Stimulated activated CD8-positive, alpha-beta memory T cell treated with anti-CD3 and anti-CD28 coated beads, Interleukin-4, amount 100 ng/mL, for 48 hours (primary cell): ENCODE measurements around the gene TAF3.

Experiments
- DNase-seq: peaks from one replicate; pipeline ENCODE4 v3.0.0-alpha.2; 2020

The TAF3 gene

GRCh38 chr10:7887174-7887816 is 69.0 kb downstream of the TAF3 start:
- no peak for DNase-seq

GRCh38 chr10:7889947-7890542 is 71.7 kb downstream of the TAF3 start:
- DNase-seq: no peak

DNA sequence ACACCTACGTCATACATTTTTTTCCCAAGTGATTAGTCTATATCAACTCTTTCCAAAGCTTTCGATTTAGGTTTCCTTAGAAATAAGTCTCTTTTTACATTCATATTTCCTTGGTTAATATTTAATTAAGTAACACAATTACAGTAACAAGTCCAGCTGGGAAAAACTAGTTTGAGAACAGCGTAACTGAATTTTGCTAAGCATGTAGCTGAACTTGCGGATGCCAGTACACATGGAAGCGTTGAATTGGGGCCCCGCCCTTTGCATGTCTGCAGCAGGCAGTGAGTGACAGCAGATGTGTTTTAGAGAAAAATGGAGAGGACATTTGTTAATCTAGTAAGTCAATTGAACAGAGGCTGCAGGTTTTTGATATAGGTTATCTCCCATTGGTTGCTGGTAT is 72.5 kb downstream of the TAF3 start:
- no peak for DNase-seq

GRCh38 chr10:7891634-7892033 is 73.3 kb downstream of the TAF3 start:
- DNase-seq: no peak

- DNase-seq: no peak
These were observed 73.8 kb downstream of the TAF3 start for GRCh38 chr10:7892146-7892545.

GRCh38 chr10:7895699-7896090 is 77.4 kb downstream of the TAF3 start:
- no peak for DNase-seq

DNA sequence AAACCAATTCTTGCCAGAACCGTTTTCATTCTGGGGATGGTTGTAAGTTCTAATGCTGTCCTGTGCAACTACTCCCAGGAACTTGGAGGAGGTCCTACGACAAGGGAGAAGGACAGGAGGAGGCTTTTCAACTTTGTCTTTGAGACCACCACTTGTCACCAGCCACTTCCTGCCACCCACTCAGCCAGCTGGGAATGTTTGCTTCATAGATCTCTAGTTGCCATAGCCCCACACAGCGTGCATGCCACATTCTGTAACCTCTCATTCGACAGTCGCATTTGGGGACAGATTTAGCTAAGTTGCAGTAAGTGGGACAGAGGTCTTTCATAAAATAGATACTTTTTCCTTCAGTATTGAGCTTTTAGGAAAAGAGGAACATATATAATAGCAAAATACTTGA is 78.0 kb downstream of the TAF3 start:
- no peak for DNase-seq

- no peak for DNase-seq
These were observed 83.0 kb downstream of the TAF3 start for GRCh38 chr10:7901256-7901655.

- no peak for DNase-seq
These were observed 84.1 kb downstream of the TAF3 start for GRCh38 chr10:7902413-7902812.

DNA sequence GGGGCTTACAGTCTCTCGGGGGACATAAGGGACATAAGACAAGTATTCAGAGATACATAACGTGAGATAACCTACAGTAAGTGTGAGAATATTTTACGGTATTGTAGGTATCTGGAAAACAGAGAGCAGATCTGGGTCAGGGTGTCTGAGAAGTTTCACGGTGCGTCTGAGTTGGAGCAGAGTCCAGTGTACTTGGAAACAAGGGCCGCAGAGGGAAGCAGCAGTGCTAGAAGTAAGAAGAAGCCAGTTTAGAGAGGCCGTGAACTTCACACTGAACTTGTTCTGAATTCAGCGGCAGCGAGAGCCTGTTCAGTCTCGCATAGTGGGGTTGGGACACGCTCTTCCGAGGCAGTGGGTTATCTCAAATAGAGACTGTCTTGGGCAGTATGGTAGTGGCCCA is 85.5 kb downstream of the TAF3 start:
- DNase-seq: no peak

GRCh38 chr10:7906128-7906527 is 87.8 kb downstream of the TAF3 start:
- DNase-seq: no peak

- no peak for DNase-seq
These were observed 90.4 kb downstream of the TAF3 start for GRCh38 chr10:7908541-7909210.

- no peak for DNase-seq
These were observed 95.0 kb downstream of the TAF3 start for GRCh38 chr10:7913126-7913872.

DNA sequence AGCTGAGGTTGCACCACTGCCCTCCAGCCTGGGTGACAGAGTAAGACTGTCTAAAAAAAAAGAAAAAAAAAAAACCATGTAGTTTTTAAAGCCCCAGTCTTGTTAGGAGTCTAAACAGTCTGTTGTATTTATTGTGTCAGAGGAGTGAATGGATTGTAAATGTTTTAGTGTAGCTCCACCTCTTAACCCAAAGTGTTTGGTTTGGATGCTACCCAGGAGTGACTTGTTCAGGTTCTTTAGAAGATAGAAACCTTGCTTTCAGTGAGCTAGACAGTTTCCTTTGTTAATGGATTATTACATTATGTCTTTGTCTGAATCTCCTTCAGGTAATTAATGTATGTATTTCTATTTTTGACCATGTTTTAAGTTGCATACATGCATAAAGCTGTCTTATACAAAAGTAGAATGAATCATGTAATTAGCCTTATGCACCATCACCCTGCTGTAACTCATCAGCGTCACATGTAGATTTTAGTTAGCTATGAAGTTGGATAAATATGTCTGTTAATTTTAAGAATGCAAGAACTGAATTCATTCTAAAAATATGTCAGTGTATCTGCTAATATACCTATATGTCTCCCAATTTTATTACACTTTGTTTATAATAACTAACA is 97.7 kb downstream of the TAF3 start:
- DNase-seq: no peak

DNA sequence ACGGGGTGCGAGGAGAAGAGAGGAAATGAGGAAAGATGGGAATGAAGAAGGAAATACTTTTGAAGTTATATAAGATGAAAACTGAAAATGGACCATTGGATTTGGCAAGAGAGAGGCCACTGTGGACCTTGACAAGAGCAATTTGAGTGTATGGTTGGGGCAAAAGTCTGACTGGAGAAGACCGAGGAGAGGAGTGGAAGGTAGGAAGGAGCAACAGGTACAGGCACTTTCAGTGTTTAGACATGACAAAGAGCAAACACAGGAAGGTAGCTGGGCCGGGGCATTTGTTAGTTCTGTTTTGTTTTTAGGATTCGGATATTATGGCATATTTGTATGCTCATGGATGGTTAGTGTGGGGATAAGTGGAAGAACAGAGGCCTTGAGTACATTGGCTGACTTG is 99.4 kb downstream of the TAF3 start:
- no peak for DNase-seq

- DNase-seq: no peak
These were observed 104.4 kb downstream of the TAF3 start for GRCh38 chr10:7922707-7923106.

DNA sequence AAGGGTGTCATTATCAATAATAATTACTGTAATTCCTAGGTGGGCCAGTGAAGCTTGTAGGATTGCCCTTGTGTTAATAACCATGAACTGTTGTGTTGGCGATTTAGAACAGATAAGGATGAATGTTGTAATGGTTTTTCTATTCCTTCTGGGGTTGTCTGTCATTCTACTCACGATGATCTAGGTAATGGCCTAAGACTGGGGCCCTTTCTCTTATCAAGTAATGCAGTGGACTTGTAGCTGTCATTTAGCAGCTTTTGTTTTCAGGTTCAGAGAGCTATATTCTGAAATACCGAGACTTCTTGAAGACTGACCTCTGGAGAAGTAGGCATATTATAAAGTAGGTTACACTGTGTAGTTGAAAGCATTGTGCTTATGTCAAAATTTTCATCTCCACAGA is 110.2 kb downstream of the TAF3 start:
- no peak for DNase-seq

- DNase-seq: no peak
These were observed 114.2 kb downstream of the TAF3 start for GRCh38 chr10:7932301-7933036.

GRCh38 chr10:7933262-7933661 is 115.0 kb downstream of the TAF3 start:
- no peak for DNase-seq

- DNase-seq: no peak
These were observed 115.5 kb downstream of the TAF3 start for GRCh38 chr10:7933757-7934156.

DNA sequence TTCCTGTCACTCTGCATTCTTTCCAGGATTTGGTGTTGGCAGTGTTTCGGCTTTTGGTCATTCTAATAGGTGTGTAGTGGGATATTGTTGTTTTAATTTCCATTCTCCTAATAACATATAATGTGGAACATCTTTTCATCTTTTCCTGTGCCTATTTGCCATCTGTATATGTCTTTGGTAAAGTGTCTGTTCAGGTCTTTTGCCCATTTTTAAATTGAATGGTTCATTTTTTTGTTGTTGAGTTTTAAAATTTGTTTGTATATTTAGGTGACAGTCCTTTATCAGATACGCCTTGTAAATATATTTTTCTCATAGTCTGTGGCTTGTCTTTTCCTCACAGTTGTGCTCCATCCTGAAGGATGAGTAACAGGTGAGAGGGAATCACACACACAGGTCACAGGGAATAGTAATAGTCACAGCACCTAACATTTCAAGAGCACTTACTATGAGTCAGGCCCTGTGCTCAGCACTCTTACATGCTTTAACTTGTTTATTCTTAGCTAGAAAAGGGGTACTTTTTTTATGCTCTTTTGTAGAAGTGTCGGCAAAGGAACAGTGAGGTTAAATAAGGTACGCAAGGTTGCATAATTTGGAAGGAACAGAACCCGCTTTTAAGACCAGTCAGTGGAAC is 119.1 kb downstream of the TAF3 start:
- DNase-seq: no peak

GRCh38 chr10:7941576-7941975 is 123.3 kb downstream of the TAF3 start:
- DNase-seq: no peak
